ENCODE data around the gene PITPNM3.

GRCh38 chr17:6449307-6449706 lies 107.0 kb downstream of the PITPNM3 start:
- TF ChIP-seq EZH2 (IDR thresholded peaks at IDR 0.05) (no peak), POLR2AphosphoS5 (IDR thresholded peaks at IDR 0.05; ENCODE audit: borderline replicate concordance, low read depth, low read length) (no peak)
